Measurements from ENCODE around the gene SLC12A2.

GRCh38 chr5:128144491-128144890 lies 60.9 kb downstream of the SLC12A2 start:
- TF ChIP-seq CTCF (conservative IDR thresholded peaks at IDR 0.05; ENCODE audit: low read depth, low read length): no peak
- no peak for TF ChIP-seq MAZ (IDR thresholded peaks at IDR 0.05; ENCODE audit: borderline replicate concordance, low read depth, low read length)
- no peak for TF ChIP-seq RFX5 (IDR thresholded peaks at IDR 0.05; ENCODE audit: low read depth, low read length)
- TF ChIP-seq POLR2A (IDR thresholded peaks at IDR 0.05; ENCODE audit: low read depth, low read length): no peak
- no peak for TF ChIP-seq SMC3 (IDR thresholded peaks at IDR 0.05; ENCODE audit: low read depth, low read length)
- TF ChIP-seq USF2 (IDR thresholded peaks at IDR 0.05; ENCODE audit: low read depth, low read length): no peak
- TF ChIP-seq RCOR1 (IDR thresholded peaks at IDR 0.05; ENCODE audit: insufficient replicate concordance, low read length): no peak
- TF ChIP-seq CEBPB (IDR thresholded peaks at IDR 0.05; ENCODE audit: low read depth, low read length): peak; percentile 48; the same call in 1 of the 2 replicates
- no peak for TF ChIP-seq FOS (IDR thresholded peaks at IDR 0.05; ENCODE audit: low read depth, low read length)
- TF ChIP-seq MXI1 (IDR thresholded peaks at IDR 0.05; ENCODE audit: borderline replicate concordance, low read depth, low read length): no peak
- no peak for TF ChIP-seq NFE2L2 (IDR thresholded peaks at IDR 0.05; ENCODE audit: low read depth, low read length)

Measured in IMR-90 (cell line).